Measurements from ENCODE around the gene TEX50.
"Not testable (repeated sequence)": the region's sequence is repeated elsewhere in the genome, so short reads cannot be mapped to it uniquely, and the experiment has no call there.

TEX50 gene

GRCh38 chr1:173601588-173601987 is 33.5 kb upstream of the TEX50 start:
- Histone ChIP-seq H3K27me3 (ENCODE audit: insufficient read depth, low read length, poor library complexity, severe bottlenecking) (no peaks in the 10 kb centered on the region), H3K9me2 (replicated peaks; ENCODE audit: low read depth, low read length) (no peaks in the 10 kb centered on the region), H2AFZ (ENCODE audit: low read length) (peak overlapping the region; percentile 67), H3F3A (ENCODE audit: low read depth) (no peaks in the 10 kb centered on the region), H3K36me3 (ENCODE audit: insufficient read depth, low read length) (no peaks in the 10 kb centered on the region), H4K20me1 (ENCODE audit: insufficient read depth, low read length, poor library complexity, severe bottlenecking) (no peaks in the 10 kb centered on the region), H3K4me2 (ENCODE audit: low read depth, low read length, poor library complexity, severe bottlenecking) (peak overlapping the region; percentile 26), H3K9ac (ENCODE audit: low read depth, low read length, poor library complexity, severe bottlenecking) (no peak overlapping the region), H3K79me2 (ENCODE audit: insufficient read depth, low read length) (no peaks in the 10 kb centered on the region), H3K4me1 (ENCODE audit: insufficient read depth, low read length, poor library complexity, severe bottlenecking) (no peaks in the 10 kb centered on the region), H3K4me3 (ENCODE audit: low read length, poor library complexity, severe bottlenecking) (no peak overlapping the region), H3K9me3 (ENCODE audit: insufficient read depth, low read depth, low read length) (no peaks in the 10 kb centered on the region; the same call in 1 of the 2 replicates)
- no peak for TF ChIP-seq EZH2phosphoT487 (IDR thresholded peaks at IDR 0.05; ENCODE audit: borderline replicate concordance)
- no peak for TF ChIP-seq CTCF (conservative IDR thresholded peaks at IDR 0.05; ENCODE audit: low read length)

- no peak for TF ChIP-seq EZH2phosphoT487 (IDR thresholded peaks at IDR 0.05; ENCODE audit: borderline replicate concordance)
- Histone ChIP-seq H3F3A (ENCODE audit: low read depth) (no peaks in the 10 kb centered on the region), H3K79me2 (ENCODE audit: insufficient read depth, low read length) (no peaks in the 10 kb centered on the region), H3K4me1 (ENCODE audit: insufficient read depth, low read length, poor library complexity, severe bottlenecking) (no peaks in the 10 kb centered on the region), H3K4me3 (ENCODE audit: low read length, poor library complexity, severe bottlenecking) (no peak within 1 kb of the TSS), H3K4me2 (ENCODE audit: low read depth, low read length, poor library complexity, severe bottlenecking) (no peak within 1 kb of the TSS), H3K9ac (ENCODE audit: low read depth, low read length, poor library complexity, severe bottlenecking) (no peak within 1 kb of the TSS), H2AFZ (ENCODE audit: low read length) (peak within 1 kb of the TSS; percentile 67), H3K9me2 (replicated peaks; ENCODE audit: low read depth, low read length) (no peaks in the 10 kb centered on the region), H3K27me3 (ENCODE audit: insufficient read depth, low read length, poor library complexity, severe bottlenecking) (no peaks in the 10 kb centered on the region), H3K36me3 (ENCODE audit: insufficient read depth, low read length) (no peaks in the 10 kb centered on the region), H3K9me3 (ENCODE audit: insufficient read depth, low read depth, low read length) (no peaks in the 10 kb centered on the region), H4K20me1 (ENCODE audit: insufficient read depth, low read length, poor library complexity, severe bottlenecking) (no peaks in the 10 kb centered on the region)
Observed at GRCh38 chr1:173603056-173603591, 32.0 kb upstream of the TEX50 start, which contains the start of gene SLC9C2. Gene SLC9C2 (minus strand): TSS chr1:173603072. CDS start chr1:173601776, 1,296 bp downstream.

GRCh38 chr1:173608503-173609216 is 26.5 kb upstream of the TEX50 start:
- H4K20me1 ChIP-seq (ENCODE audit: insufficient read depth, low read length, poor library complexity, severe bottlenecking): no peaks in the 10 kb centered on the region
- H3K4me1 ChIP-seq (ENCODE audit: insufficient read depth, low read length, poor library complexity, severe bottlenecking): no peaks in the 10 kb centered on the region
- H3K4me3 ChIP-seq (ENCODE audit: low read length, poor library complexity, severe bottlenecking): no peak overlapping the region
- H3K4me2 ChIP-seq (ENCODE audit: low read depth, low read length, poor library complexity, severe bottlenecking): no peak overlapping the region
- no peaks in the 10 kb centered on the region for H3F3A ChIP-seq (ENCODE audit: low read depth)
- no peaks in the 10 kb centered on the region for H3K27me3 ChIP-seq (ENCODE audit: insufficient read depth, low read length, poor library complexity, severe bottlenecking)
- H2AFZ ChIP-seq (ENCODE audit: low read length): no peak overlapping the region
- no peaks in the 10 kb centered on the region for H3K36me3 ChIP-seq (ENCODE audit: insufficient read depth, low read length)
- no peaks in the 10 kb centered on the region for H3K9me3 ChIP-seq (ENCODE audit: insufficient read depth, low read depth, low read length)
- no peaks in the 10 kb centered on the region for H3K9me2 ChIP-seq (replicated peaks; ENCODE audit: low read depth, low read length)
- H3K79me2 ChIP-seq (ENCODE audit: insufficient read depth, low read length): no peaks in the 10 kb centered on the region
- no peak overlapping the region for H3K9ac ChIP-seq (ENCODE audit: low read depth, low read length, poor library complexity, severe bottlenecking)
- TF ChIP-seq EZH2phosphoT487 (IDR thresholded peaks at IDR 0.05; ENCODE audit: borderline replicate concordance) (no peak), CTCF (conservative IDR thresholded peaks at IDR 0.05; ENCODE audit: low read length) (no peak)

GRCh38 chr1:173613086-173613485 is 22.1 kb upstream of the TEX50 start:
- H3K9me2 ChIP-seq (replicated peaks; ENCODE audit: low read depth, low read length); H3K4me3 ChIP-seq (ENCODE audit: low read length, poor library complexity, severe bottlenecking); H4K20me1 ChIP-seq (ENCODE audit: insufficient read depth, low read length, poor library complexity, severe bottlenecking); H3K4me1 ChIP-seq (ENCODE audit: insufficient read depth, low read length, poor library complexity, severe bottlenecking); H3K36me3 ChIP-seq (ENCODE audit: insufficient read depth, low read length); H3K9ac ChIP-seq (ENCODE audit: low read depth, low read length, poor library complexity, severe bottlenecking); H3K79me2 ChIP-seq (ENCODE audit: insufficient read depth, low read length); H3K27me3 ChIP-seq (ENCODE audit: insufficient read depth, low read length, poor library complexity, severe bottlenecking); H3K9me3 ChIP-seq (ENCODE audit: insufficient read depth, low read depth, low read length); H2AFZ ChIP-seq (ENCODE audit: low read length); H3K4me2 ChIP-seq (ENCODE audit: low read depth, low read length, poor library complexity, severe bottlenecking); H3F3A ChIP-seq (ENCODE audit: low read depth): not testable (repeated sequence)
